GM12878 (cell line): Measurements from ENCODE around the gene EFNA2. TPM values are rescaled to one million over a fixed set of nuclear protein-coding genes. Genes with fewer than 3 reads are reported as not detected.

Source experiments
- ATAC-seq: fragments of 200-7000 bp; cut with Tn5 transposase; 3 replicates; pipeline ENCODE4 v1.9.1; 2020; ENCODE audit warnings: mild to moderate bottlenecking, moderate library complexity
- BruUV-seq: library from RNA; stranded (reverse); fragments of 400-500 nt; replicated peaks from 2 replicates; lab custom pipeline; 2021; lab: Mats Ljungman, UMichigan
- CTCF ChIA-PET: fragments of 300-600 bp; sonication (Branson Sonifier 250); formaldehyde crosslinking; extraction: SDS; loops from one replicate; lab custom pipeline; 2021; ENCODE audit warnings: inconsistent platforms; lab: Yijun Ruan, JAX
- POLR2A ChIA-PET: fragments of 350-600 bp; formaldehyde crosslinking; extraction: SDS; loops from one replicate; lab custom pipeline; 2021; ENCODE audit warnings: inconsistent platforms; lab: Charles Lee
- RAD21 ChIA-PET: fragments of 300-600 bp; sonication (Branson Sonifier 250); formaldehyde crosslinking; loops from one replicate; lab custom pipeline; 2023; ENCODE audit warnings: antibody characterized with exemption; ENCODE audit not compliant: unreplicated experiment; lab: Charles Lee
- SMC1A ChIA-PET: fragments of 300-600 bp; sonication (Branson Sonifier 250); formaldehyde crosslinking; loops from one replicate; lab custom pipeline; 2023; ENCODE audit not compliant: unreplicated experiment, uncharacterized antibody; lab: Charles Lee
- DNase-seq: peaks from one replicate; pipeline ENCODE4 v3.0.0-alpha.2; 2011; ENCODE audit warnings: low read depth, low spot score
- FAIRE-seq: peaks from 3 replicates; lab custom pipeline; 2011; peaks lifted over from hg19 to GRCh38; lab: Jason Lieb, UNC
- H2AFZ ChIP-seq: 2 replicates; pipeline ENCODE4 v1.6.0; 2011; ENCODE audit warnings: low read depth, low read length, control low read depth; ENCODE audit not compliant: control insufficient read depth
- H3K27ac ChIP-seq: 2 replicates; pipeline ENCODE4 v1.5.1; 2011; ENCODE audit warnings: control low read depth; ENCODE audit not compliant: control insufficient read depth, insufficient read depth
- H3K27me3 ChIP-seq, 2 experiments: replicated peaks in 1 of 2; 2 replicates each; pipeline versions ENCODE4 v1.6.0 to v1.6.1; 2011; ENCODE audit warnings: low read length in 1 of 2; ENCODE audit not compliant: control insufficient read depth in 2 of 2, insufficient read depth in 2 of 2
- H3K36me3 ChIP-seq, 2 experiments: 2 replicates each; pipeline ENCODE4 v1.5.1; 2011; ENCODE audit warnings: low read length in 1 of 2; ENCODE audit not compliant: control insufficient read depth in 2 of 2, insufficient read depth in 2 of 2
- H3K4me1 ChIP-seq: 2 replicates; pipeline ENCODE4 v1.6.1; 2011; ENCODE audit warnings: mild to moderate bottlenecking, low read length, moderate library complexity, mixed read lengths; ENCODE audit not compliant: control insufficient read depth, insufficient read depth
- H3K4me2 ChIP-seq: 2 replicates; pipeline ENCODE4 v1.6.0; 2011; ENCODE audit warnings: control low read depth; ENCODE audit not compliant: control insufficient read depth, insufficient read depth
- H3K4me3 ChIP-seq: fragments of 200-600 bp; sonication (generic); 2 replicates; pipeline ENCODE4 v1.5.1; 2016
- H3K79me2 ChIP-seq: 2 replicates; pipeline ENCODE4 v1.6.0; 2011; ENCODE audit warnings: low read length; ENCODE audit not compliant: control insufficient read depth, insufficient read depth
- H3K9ac ChIP-seq: 2 replicates; pipeline ENCODE4 v1.8.0; 2011; ENCODE audit warnings: low read length, control low read depth, mixed read lengths; ENCODE audit not compliant: control insufficient read depth, insufficient read depth
- H3K9me3 ChIP-seq: replicated peaks from 3 replicates; pipeline ENCODE4 v1.5.1; 2011; ENCODE audit warnings: mild to moderate bottlenecking, low read length; ENCODE audit not compliant: control insufficient read depth, insufficient read depth
- H4K20me1 ChIP-seq: 2 replicates; pipeline ENCODE4 v1.6.0; 2011; ENCODE audit not compliant: control insufficient read depth, insufficient read depth
- EGR1 ChIP-seq, 2 experiments: IDR thresholded peaks; 1 replicate in 1 of 2; 2 replicates in 1 of 2; pipeline ENCODE4 v1.6.1; 2011 to 2012; ENCODE audit warnings: low read depth in 2 of 2, low read length in 2 of 2, borderline replicate concordance in 1 of 2, mild to moderate bottlenecking in 1 of 2, moderate library complexity in 1 of 2
- JUND ChIP-seq: IDR thresholded peaks from 2 replicates; pipeline ENCODE4 v1.6.1; 2012; ENCODE audit warnings: low read depth, mild to moderate bottlenecking, low read length, improper control_type of control experiment, moderate library complexity
- NBN ChIP-seq: fragments of 450-650 bp; IDR thresholded peaks from 2 replicates; pipeline ENCODE4 v1.6.1; 2016
- NFIC ChIP-seq: IDR thresholded peaks from 2 replicates; pipeline ENCODE4 v1.6.1; 2012; ENCODE audit warnings: low read depth, mild to moderate bottlenecking, inconsistent platforms, low read length, moderate library complexity
- RBBP5 ChIP-seq: fragments of 200-600 bp; sonication (generic); conservative IDR thresholded peaks from 2 replicates; pipeline ENCODE4 v1.6.1; 2016
- RELA ChIP-seq: fragments of 450-650 bp; IDR thresholded peaks from 2 replicates; pipeline ENCODE4 v1.8.0; 2014; ENCODE audit warnings: borderline replicate concordance; ENCODE audit not compliant: partially characterized antibody
- RUNX3 ChIP-seq: IDR thresholded peaks from 2 replicates; pipeline ENCODE4 v1.6.1; 2012; ENCODE audit warnings: low read length, inconsistent platforms
- STAT3 ChIP-seq: IDR thresholded peaks from 2 replicates; pipeline ENCODE4 v1.6.1; 2011; ENCODE audit warnings: low read depth, low read length, improper control_type of control experiment
- ZNF207 ChIP-seq: fragments of 450-650 bp; IDR thresholded peaks from 2 replicates; pipeline ENCODE4 v1.6.1; 2014; ENCODE audit warnings: antibody characterized with exemption, mild to moderate bottlenecking, borderline replicate concordance
- WGBS: methylation state at CpG from one replicate; pipeline ENCODE4 v1.1.6; 2016; ENCODE audit warnings: low lambda C conversion rate; ENCODE audit not compliant: insufficient replicate concordance, insufficient coverage; ENCODE audit errors: missing lambda C conversion rate; 5-methylcytosine and 5-hydroxymethylcytosine counted together
- in situ Hi-C: fragments of 300-500 bp; cut with MboI; formaldehyde crosslinking; loops from 9 replicates; pipeline ENCODE4 v1.14.3; 2018; ENCODE audit warnings: mixed read lengths
- intact Hi-C: fragments of 100-400 bp; cut with micrococcal nuclease; formaldehyde crosslinking; loops from one replicate; pipeline ENCODE4 v1.14.2; 2022; ENCODE audit not compliant: unreplicated experiment
- polyA plus RNA-seq, 11 experiments: library from polyadenylated mRNA; depleted of rRNA in 4 of 11; unstranded in 6 of 11; stranded (reverse) in 5 of 11; fragments of >200 nt; fragmentation: Nextera tagmentation in 4 of 11; fragmentation: Illumina TruSeq in 1 of 11; extraction: Ambion mirVana in 4 of 11; extraction: Trizol in 1 of 11; gene quantifications; 1 replicate in 1 of 11; 2 replicates in 10 of 11; pipeline versions ENCODE4 v1.2.1 to v1.2.3, GENCODE V29; 2011 to 2016; ENCODE audit warnings: inconsistent platforms in 2 of 11, missing spikeins in 2 of 11, low read depth in 1 of 11
- total RNA-seq, 4 experiments: library from RNA; depleted of rRNA in 3 of 4; stranded (reverse); fragments of >200 nt in 3 of 4; fragmentation: Illumina TruSeq in 1 of 4; extraction: Trizol in 1 of 4; gene quantifications; 2 replicates each; pipeline versions ENCODE4 v1.2.1 to v1.2.3, GENCODE V29; 2013 to 2021
- TF ChIP-seq, protein P1 (sequence below): fragments of 450-650 bp; conservative IDR thresholded peaks from 2 replicates; pipeline ENCODE4 v1.6.1; 2017; ENCODE audit warnings: mild to moderate bottlenecking, moderate library complexity
- TF ChIP-seq, protein P2 (sequence below): IDR thresholded peaks from 2 replicates; pipeline ENCODE4 v1.6.1; 2012; ENCODE audit warnings: improper control_type of control experiment, low read depth, low read length; ENCODE audit not compliant: insufficient replicate concordance
- TF ChIP-seq, protein P3 (sequence below): IDR thresholded peaks from 2 replicates; pipeline ENCODE4 v1.6.1; 2012; ENCODE audit warnings: low read depth, low read length, improper control_type of control experiment
- TF ChIP-seq, protein P4 (sequence below): fragments of 450-650 bp; IDR thresholded peaks from 2 replicates; pipeline ENCODE4 v1.6.1; 2017; ENCODE audit warnings: low read depth, mild to moderate bottlenecking, moderate library complexity

EFNA2 gene
- total and polyA plus RNA-seq, 10 of the 15 experiments (the other 5 are each of a cell fraction or from before 2014, with no cell fraction given) = not detected

DNA sequence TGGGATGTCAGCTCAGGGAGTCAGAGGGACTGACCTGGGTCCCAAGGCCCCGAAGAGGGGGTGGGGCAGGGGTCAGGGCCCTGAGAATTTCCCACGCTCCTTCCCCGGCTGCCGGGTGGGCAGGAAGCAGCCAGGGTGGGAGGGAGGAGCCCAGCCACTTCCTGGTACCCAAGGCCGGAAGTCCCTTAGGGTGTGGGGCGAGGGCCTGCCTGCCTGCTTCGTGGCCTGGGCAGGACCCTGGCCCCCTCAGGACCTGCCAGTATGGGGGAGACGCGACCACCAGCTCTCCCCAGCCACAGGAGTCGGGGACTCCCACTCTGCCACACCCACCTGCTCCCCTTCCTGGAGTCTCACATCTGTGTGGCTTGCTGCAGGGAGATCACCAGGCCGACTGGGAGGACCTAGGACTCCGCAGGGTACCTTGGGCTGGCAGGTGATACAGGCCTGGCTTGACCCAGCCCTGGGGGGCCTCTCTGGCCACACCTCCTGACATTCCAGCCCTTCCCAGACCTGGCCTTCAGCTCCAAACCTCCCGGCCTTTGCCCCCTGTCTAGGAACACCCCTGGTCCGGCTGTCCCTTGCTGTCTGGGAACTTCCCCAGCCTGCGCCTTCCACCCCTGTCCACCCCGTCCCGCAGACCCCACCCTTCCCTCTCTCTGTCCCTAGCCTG lies 26.3 kb upstream of the EFNA2 start:
- Histone ChIP-seq H3K9ac (peak overlapping the region; percentile 78), H3K4me2 (peak overlapping the region; percentile 98), H3K27me3 (no peaks in the 10 kb centered on the region), H3K9me3 (no peaks in the 10 kb centered on the region), H3K27ac (peak overlapping the region; percentile 96), H4K20me1 (no peaks in the 10 kb centered on the region), H2AFZ (no peak overlapping the region), H3K4me1 (peaks cover 40% of the 10 kb centered on the region), H3K36me3 (peaks cover 10 to 24% of the 10 kb centered on the region in 2 experiments; a peak in 3 of 4 replicates), H3K4me3 (peak overlapping the region; percentile 68), H3K79me2 (peaks cover 43% of the 10 kb centered on the region)
- DNase-seq (peak; percentile 73), FAIRE-seq (peak; percentile 83), ATAC-seq (peak; percentile 59)
- WGBS = 3% methylated on average over 16 of the region's 17 CpGs
- ChIA-PET CTCF (interaction anchor here (0.9 to 2.2 kb wide), 3 partner anchors 10 to 156 kb away, joined by 3 to 10 read pairs (median 3); partner anchors contain the start of gene CIRBP), SMC1A (no interaction called here), POLR2A (interaction anchor here (1.6 to 2.4 kb wide), 3 partner anchors 10 to 15 kb away, joined by 4 to 12 read pairs (median 12); partner anchors contain the start of gene CIRBP), RAD21 (interaction anchor here (1.1 to 3.8 kb wide), 5 partner anchors 8 to 156 kb away, joined by 3 to 24 read pairs (median 6); partner anchors contain the start of gene CIRBP)
- BruUV-seq = TSS peak; percentile 68
- in situ Hi-C loops (no loop called here), intact Hi-C loops (no loop called here)
- TF ChIP-seq JUND (no peak), ZNF207 (peak; percentile 64; the same call in 1 of the 2 replicates), STAT3 (no peak), EGR1 (IDR thresholded peaks at IDR 0.05; ENCODE audit: borderline replicate concordance in 1 of 2, low read depth in 2 of 2, low read length in 2 of 2) (peak in 1 of 2 experiments; percentile 45; a peak in 1 of 3 replicates), NBN (peak; percentile 90), NFIC (no peak), RBBP5 (no peak), RELA (peak; percentile 60), RUNX3 (no peak)
- TF ChIP-seq, protein P1, sequence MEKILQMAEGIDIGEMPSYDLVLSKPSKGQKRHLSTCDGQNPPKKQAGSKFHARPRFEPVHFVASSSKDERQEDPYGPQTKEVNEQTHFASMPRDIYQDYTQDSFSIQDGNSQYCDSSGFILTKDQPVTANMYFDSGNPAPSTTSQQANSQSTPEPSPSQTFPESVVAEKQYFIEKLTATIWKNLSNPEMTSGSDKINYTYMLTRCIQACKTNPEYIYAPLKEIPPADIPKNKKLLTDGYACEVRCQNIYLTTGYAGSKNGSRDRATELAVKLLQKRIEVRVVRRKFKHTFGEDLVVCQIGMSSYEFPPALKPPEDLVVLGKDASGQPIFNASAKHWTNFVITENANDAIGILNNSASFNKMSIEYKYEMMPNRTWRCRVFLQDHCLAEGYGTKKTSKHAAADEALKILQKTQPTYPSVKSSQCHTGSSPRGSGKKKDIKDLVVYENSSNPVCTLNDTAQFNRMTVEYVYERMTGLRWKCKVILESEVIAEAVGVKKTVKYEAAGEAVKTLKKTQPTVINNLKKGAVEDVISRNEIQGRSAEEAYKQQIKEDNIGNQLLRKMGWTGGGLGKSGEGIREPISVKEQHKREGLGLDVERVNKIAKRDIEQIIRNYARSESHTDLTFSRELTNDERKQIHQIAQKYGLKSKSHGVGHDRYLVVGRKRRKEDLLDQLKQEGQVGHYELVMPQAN = peak; percentile 70
- TF ChIP-seq, protein P2, sequence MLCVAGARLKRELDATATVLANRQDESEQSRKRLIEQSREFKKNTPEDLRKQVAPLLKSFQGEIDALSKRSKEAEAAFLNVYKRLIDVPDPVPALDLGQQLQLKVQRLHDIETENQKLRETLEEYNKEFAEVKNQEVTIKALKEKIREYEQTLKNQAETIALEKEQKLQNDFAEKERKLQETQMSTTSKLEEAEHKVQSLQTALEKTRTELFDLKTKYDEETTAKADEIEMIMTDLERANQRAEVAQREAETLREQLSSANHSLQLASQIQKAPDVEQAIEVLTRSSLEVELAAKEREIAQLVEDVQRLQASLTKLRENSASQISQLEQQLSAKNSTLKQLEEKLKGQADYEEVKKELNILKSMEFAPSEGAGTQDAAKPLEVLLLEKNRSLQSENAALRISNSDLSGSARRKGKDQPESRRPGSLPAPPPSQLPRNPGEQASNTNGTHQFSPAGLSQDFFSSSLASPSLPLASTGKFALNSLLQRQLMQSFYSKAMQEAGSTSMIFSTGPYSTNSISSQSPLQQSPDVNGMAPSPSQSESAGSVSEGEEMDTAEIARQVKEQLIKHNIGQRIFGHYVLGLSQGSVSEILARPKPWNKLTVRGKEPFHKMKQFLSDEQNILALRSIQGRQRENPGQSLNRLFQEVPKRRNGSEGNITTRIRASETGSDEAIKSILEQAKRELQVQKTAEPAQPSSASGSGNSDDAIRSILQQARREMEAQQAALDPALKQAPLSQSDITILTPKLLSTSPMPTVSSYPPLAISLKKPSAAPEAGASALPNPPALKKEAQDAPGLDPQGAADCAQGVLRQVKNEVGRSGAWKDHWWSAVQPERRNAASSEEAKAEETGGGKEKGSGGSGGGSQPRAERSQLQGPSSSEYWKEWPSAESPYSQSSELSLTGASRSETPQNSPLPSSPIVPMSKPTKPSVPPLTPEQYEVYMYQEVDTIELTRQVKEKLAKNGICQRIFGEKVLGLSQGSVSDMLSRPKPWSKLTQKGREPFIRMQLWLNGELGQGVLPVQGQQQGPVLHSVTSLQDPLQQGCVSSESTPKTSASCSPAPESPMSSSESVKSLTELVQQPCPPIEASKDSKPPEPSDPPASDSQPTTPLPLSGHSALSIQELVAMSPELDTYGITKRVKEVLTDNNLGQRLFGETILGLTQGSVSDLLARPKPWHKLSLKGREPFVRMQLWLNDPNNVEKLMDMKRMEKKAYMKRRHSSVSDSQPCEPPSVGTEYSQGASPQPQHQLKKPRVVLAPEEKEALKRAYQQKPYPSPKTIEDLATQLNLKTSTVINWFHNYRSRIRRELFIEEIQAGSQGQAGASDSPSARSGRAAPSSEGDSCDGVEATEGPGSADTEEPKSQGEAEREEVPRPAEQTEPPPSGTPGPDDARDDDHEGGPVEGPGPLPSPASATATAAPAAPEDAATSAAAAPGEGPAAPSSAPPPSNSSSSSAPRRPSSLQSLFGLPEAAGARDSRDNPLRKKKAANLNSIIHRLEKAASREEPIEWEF = peak; percentile 97
- TF ChIP-seq, protein P3, sequence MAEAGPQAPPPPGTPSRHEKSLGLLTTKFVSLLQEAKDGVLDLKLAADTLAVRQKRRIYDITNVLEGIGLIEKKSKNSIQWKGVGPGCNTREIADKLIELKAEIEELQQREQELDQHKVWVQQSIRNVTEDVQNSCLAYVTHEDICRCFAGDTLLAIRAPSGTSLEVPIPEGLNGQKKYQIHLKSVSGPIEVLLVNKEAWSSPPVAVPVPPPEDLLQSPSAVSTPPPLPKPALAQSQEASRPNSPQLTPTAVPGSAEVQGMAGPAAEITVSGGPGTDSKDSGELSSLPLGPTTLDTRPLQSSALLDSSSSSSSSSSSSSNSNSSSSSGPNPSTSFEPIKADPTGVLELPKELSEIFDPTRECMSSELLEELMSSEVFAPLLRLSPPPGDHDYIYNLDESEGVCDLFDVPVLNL = no peak
- TF ChIP-seq, protein P4, sequence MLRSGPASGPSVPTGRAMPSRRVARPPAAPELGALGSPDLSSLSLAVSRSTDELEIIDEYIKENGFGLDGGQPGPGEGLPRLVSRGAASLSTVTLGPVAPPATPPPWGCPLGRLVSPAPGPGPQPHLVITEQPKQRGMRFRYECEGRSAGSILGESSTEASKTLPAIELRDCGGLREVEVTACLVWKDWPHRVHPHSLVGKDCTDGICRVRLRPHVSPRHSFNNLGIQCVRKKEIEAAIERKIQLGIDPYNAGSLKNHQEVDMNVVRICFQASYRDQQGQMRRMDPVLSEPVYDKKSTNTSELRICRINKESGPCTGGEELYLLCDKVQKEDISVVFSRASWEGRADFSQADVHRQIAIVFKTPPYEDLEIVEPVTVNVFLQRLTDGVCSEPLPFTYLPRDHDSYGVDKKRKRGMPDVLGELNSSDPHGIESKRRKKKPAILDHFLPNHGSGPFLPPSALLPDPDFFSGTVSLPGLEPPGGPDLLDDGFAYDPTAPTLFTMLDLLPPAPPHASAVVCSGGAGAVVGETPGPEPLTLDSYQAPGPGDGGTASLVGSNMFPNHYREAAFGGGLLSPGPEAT = peak; percentile 50; the same call in 1 of the 2 replicates
